GM03348 (cell line): ENCODE data around the gene TERB1.

Source experiments
- DNase-seq: peaks from one replicate; pipeline ENCODE4 v3.0.0; 2012; ENCODE audit warnings: low spot score

Gene TERB1

GRCh38 chr16:66741950-66742808 lies 59.2 kb downstream of the TERB1 start:
- DNase-seq: no peak

- peak; percentile 93 for DNase-seq
Measured at GRCh38 chr16:66741169-66741900, 60.0 kb downstream of the TERB1 start.

GRCh38 chr16:66740533-66740932 lies 60.9 kb downstream of the TERB1 start:
- DNase-seq: peak; percentile 34

- DNase-seq: peak; percentile 68
Measured at GRCh38 chr16:66740010-66740409, 61.4 kb downstream of the TERB1 start.

DNA sequence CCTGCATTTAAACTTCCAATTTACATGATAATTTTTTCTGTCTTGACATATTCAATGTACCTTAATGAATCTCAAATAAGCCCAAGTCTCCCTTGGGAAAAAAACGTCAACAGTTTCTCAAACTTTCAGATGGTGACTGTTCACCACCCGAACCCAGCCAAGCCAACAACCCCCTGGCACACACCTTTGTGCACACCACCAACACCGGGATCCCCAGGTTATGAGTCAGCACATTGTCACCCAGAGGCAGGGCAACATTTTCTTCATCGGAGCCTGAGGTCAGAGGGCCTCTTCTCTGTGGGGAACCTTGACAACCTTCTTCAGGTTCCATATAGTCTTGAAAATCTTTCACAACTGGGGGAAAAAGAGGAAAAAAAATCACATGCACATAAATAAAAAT lies 65.5 kb downstream of the TERB1 start:
- DNase-seq: no peak

GRCh38 chr16:66731101-66731500 lies 70.3 kb downstream of the TERB1 start:
- DNase-seq: no peak

DNA sequence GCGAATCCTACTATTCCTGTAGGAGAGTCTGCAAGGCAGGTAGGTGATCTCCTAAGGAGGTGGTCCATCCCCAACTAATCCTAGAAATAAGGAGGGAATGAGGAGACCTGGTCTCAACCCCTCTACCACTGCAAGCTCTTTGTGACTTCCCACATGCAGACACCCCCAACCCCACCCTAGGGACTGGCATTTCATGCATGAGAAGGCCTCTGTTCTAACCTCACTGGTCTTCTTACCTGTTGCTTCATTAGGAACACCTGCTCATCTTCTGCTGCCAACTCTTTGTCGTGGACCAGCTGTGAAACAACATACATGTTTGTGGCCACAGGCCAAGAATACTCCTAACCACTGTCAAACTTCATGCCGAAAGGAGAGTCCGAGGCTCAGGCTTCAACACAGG lies 72.6 kb downstream of the TERB1 start:
- DNase-seq: no peak

DNA sequence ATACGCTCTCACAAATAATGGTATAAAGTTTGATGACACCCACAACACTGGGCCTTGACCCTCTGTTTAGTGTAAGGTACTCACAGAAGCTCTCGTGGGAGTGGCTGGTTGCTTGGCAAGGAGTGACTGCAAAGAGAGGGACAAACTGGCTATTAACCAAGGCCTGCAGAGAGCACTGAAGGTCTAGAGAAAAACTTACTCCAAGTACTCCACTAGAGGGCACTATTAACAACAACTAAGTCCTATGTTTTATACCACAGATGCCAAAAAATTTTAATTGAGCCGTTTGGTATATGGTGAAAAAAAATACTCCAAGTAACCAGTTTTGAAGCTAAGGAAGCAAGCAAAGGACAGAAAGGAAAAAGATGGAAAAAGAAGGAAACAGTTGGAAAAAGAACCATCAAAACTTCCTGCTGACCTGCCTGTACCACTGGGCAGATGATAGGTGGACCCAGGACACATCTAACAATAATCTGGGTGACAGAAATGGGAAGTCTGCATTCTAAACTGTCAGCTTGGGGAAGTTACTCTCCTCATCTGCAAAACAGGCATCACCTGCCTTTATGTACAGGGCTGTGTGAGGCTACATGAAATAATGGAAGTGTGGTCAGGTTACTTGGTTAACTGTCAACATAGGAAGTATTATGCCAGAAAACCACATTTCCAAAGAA lies 73.1 kb downstream of the TERB1 start:
- DNase-seq: peak; percentile 80

GRCh38 chr16:66720766-66721165 lies 80.6 kb downstream of the TERB1 start:
- no peak for DNase-seq

- no peak for DNase-seq
Measured at GRCh38 chr16:66719246-66719645, 82.1 kb downstream of the TERB1 start.

- DNase-seq: no peak
Measured at GRCh38 chr16:66717776-66718175, 83.6 kb downstream of the TERB1 start.

DNA sequence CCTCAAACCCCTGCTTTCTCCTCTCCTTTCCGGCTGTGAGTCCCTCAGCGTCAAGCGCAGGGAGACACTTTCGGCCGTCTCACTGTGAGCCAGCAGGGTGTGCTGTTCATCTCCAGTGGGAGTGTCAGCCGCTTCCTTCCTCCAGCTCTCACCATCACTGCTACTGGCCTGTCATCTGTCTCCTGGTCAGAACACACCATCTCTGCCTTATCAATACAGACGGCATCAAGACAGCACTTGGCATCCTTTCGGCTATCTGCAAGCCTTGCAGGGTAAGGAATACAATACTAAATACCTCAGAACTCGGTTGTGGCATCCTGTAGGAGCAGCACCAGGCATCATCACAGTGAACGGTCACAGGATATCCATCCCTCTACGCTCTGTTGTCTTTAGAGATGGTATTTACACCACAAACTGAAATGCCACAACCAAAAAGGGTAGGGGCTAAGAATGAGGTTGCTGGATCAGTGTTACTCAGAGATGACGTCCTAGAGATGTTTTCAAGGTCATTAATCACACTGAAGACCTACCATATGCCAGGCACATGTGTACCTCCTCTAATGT lies 84.2 kb downstream of the TERB1 start:
- DNase-seq: peak; percentile 85

- DNase-seq: no peak
Measured at GRCh38 chr16:66714654-66715307, 86.6 kb downstream of the TERB1 start.

- DNase-seq: no peak
Measured at GRCh38 chr16:66714062-66714461, 87.3 kb downstream of the TERB1 start.

DNA sequence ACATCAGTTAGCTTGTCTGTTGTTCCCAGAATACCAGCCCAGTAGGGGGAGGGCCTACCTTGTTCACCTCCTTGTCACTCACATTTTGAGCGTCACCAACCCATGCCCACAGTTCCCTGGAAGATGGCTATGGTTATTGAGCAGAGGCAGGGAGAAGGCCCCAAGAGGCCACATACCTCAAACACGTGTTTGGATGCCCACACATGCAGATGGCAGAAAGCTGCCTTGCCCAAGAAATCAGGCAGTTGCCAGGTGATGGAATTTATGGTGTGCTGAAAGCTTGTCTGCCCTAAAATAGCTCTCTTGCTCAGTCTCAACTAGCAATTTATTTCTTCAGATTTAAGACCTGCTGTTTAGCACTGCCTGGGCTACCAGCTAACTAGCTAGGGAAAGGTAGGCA lies 88.3 kb downstream of the TERB1 start:
- DNase-seq: no peak

DNA sequence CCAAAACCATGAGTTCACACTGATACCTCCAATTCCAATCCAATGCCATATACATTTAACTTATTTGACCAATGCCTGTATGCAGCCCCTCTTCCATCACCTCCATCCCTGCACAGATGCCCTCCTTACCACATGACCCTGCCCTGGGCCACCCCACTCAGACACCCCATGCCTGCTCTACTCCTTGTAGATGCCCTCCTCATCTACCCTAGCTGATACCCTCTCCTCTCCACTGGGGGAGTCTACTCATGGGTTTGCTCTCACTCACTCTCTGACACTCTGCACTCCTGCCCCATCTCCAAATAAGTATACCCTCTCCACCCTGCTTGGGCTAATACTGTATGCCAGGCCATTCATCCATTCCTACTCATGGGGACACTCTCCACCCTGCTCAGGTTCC lies 88.9 kb downstream of the TERB1 start:
- DNase-seq: no peak

- no peak for DNase-seq
Measured at GRCh38 chr16:66711581-66711980, 89.8 kb downstream of the TERB1 start.

DNA sequence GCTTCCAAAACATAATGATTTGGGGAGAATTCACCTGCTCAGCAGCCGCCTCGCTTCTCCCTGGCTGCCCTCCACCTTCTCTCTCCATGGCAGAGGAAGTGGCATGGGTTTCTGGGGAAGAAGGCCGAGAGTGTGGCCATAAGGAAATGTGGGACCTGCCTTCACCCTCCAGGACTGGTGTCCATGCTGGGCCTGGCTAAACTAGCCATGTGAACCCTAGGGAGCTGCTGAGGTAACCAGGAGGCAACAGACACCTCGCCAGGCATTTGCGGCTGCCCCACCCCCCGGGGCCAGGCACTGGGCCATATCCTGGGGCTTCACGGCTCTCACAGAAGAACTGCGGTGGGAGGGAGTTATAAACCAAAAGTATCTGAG lies 94.9 kb downstream of the TERB1 start:
- DNase-seq: no peak

- no peak for DNase-seq
Measured at GRCh38 chr16:66705790-66706505, 95.4 kb downstream of the TERB1 start.
